ENCODE data around the gene SLC4A8.

- TF ChIP-seq POLR2A (IDR thresholded peaks at IDR 0.05) = no peak
- no peak for TF ChIP-seq CTCF (IDR thresholded peaks at IDR 0.05)
Measured at GRCh38 chr12:51381226-51382079, 43.2 kb upstream of the SLC4A8 start.

Data from esophagus squamous epithelium (tissue), 4 donors.